HG03571 (cell line): ENCODE results near the gene POLR3B.

Experiments
- ATAC-seq: cut with Tn5 transposase; IDR thresholded peaks from one replicate; pipeline ENCODE4 v1.9.1; 2021; ENCODE audit not compliant: unreplicated experiment

The POLR3B gene

GRCh38 chr12:106412563-106412962 lies 55.0 kb downstream of the POLR3B start:
- ATAC-seq: no peak

- ATAC-seq: no peak
Measured at GRCh38 chr12:106415134-106415533, 57.6 kb downstream of the POLR3B start.

DNA sequence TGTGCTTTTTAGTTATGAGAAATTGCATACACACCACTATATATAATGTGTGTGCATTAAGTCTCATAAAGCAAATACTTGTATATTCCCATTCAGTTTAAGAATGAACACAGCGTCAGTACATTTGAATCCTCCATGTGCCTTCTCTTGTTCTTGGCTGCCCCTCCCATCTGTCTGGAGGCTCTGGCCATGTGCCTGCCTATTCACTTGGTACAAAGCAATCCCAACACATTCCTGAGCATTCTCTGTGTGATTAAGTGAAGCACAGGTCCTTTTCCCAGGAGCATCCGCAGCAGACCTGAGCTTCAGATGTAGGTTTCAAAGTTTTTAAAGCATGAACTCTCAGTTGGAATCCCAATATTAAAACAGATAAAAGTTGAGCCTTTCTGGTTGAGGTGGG lies 58.7 kb downstream of the POLR3B start:
- ATAC-seq: no peak

GRCh38 chr12:106417926-106418910 lies 60.7 kb downstream of the POLR3B start:
- no peak for ATAC-seq

DNA sequence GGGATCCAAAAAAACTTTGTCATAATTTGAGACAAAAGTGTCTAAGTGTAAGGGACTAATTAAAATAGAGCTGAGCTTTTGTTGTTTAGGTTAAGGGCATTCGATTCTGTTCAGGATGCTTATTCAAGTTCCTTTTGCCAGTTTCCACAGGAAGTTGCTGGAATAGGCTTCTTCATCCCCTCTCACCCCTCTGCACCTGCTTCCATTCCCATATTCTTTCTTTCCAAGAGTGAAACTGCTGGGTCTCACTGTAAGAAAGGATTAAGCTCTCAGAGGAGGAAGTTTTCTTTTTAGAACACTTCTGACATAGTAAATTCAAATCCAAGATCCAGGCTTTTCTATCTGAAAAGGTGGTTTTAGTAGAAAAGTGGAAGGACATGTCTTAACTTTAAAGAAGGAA lies 61.4 kb downstream of the POLR3B start:
- ATAC-seq: no peak

DNA sequence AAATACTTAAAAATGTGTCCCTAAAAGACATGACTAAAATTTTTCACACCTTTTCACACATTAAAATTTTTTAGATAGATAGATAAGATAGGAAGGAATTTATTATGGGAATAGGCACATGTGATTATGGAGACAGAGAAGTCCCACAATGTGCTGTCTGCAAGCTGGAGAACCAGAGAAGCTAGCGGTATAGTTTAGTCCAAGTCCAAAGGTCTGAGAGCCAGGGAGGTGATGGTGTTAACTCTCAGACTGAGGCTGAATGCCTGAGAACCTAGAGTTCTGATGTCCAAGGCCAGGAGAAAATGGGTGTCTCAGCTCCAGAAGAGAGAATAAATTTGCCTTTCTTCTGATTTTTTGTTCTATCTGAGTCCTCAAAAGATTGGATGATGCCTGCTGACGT lies 65.7 kb downstream of the POLR3B start:
- no peak for ATAC-seq

GRCh38 chr12:106425061-106425702 lies 67.6 kb downstream of the POLR3B start:
- no peak for ATAC-seq

DNA sequence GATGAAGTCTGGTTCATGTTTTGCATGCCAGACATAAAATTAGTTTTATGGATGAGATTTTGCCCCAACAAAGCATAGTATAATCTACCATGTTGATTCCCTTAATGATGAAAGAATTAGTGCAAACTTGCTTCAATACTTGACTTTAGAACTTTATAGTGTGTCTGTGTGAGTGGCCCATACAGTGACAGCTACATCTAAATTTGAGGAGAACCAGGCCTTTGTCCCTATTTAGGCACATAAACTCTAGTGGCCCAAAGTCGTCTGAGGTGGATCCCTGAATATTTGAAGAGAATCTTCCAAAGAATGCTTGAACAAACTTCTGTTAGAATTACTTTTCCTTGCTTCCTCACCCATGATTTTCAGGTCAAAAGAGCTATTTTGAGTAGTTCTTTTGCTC lies 70.4 kb downstream of the POLR3B start:
- ATAC-seq: no peak

GRCh38 chr12:106428384-106428783 lies 70.8 kb downstream of the POLR3B start:
- no peak for ATAC-seq

DNA sequence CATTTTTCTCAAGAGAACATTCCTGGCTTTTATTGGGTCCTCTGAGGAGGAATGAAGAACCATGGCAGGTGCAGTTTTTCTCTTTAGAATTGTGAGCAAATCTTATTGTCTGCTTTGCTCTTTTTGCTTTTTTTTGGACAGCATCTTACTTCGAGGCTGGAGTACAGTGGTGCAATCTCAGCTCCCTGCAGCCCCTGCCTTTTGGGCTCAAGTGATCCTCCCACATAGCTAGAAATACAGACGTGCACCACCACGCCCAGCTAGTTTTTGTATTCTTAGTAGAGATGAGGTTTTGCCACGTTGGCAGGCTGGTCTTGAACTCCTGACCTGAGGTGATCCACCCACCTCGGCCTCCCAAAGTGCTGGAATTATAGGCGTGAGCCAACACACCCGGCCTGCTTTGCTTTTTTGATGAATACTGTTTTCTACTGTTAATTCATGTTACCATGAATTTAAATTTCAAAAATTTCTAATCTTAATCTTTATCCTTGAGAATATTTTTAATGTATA lies 71.5 kb downstream of the POLR3B start:
- no peak for ATAC-seq

GRCh38 chr12:106429636-106430035 lies 72.1 kb downstream of the POLR3B start:
- no peak for ATAC-seq

- ATAC-seq: no peak
Measured at GRCh38 chr12:106431839-106432411, 74.4 kb downstream of the POLR3B start.

- no peak for ATAC-seq
Measured at GRCh38 chr12:106433055-106433454, 75.5 kb downstream of the POLR3B start.

- ATAC-seq: no peak
Measured at GRCh38 chr12:106434526-106434925, 77.0 kb downstream of the POLR3B start.

DNA sequence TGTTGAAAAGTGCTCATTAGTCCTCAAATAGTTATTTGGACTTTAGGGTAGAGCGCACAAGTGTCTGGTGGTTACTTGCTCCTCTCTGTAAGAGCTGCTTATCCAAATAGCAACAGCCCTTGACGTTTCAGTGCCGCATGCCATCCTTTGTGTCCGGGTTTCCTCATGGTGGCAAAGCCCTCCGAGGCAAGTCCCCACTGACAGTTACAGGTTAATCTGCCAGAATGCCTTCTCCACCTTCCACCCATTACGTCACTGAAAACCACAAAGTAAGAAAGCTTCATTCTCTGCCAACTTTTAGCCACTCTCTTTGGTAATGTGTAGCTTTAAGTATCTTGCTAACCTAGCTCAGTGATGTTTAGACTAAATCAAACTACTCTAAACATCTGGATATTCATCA lies 78.6 kb downstream of the POLR3B start:
- no peak for ATAC-seq

DNA sequence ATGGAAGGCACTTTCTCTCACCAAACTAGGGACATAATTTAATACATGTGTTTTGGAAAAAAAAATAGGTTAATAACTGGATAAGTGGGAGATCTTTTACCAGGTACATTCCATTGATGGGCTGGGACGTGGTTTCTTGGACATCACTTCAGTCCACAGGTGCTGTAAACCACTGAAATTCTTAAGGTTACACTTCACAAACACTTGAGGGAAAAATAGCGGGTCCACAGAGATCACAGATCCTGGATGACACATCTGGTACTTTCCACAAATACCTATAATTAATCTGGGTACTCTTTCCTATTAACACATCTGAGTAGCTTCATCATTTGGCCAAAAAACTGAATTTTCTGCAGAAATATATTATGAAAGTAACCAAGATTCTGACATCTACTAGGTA lies 85.0 kb downstream of the POLR3B start:
- no peak for ATAC-seq

DNA sequence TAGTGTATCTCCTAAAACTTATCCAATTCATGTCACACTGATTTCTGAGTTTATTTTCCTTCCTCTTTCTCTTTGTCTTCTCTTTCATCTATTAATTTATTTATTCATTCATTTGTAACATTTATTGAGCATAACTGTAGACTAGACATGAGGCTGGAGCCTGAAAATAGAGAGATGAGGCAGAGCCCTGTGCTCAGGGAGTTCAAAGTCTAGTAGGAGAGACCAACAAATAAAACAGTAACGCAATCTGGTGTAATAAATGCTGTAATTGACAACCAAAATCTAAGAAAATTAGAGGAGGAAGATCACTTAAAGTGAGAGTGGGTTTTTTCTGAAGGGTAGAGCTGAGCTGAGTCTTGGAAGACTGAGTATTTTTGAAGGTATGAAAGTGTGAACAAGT lies 87.5 kb downstream of the POLR3B start:
- ATAC-seq: no peak

DNA sequence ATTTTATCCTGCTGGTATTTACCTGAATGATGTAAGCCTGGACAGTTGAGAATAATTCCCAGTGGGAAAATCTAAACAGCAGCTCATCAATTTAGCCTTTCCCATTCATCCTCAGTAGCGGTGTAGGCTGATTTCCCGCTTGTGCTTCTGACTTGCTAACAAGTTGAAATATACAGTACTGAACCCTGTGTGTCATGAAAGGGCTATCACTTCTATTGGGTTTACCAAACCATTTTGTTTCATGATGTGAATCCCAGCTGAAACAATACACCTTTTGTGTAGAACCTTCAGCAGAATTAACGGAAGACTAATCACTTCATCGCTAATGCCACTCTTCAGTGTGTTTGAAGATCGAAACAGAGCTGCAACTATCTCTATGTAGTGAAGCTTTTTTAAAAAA lies 88.4 kb downstream of the POLR3B start:
- ATAC-seq: no peak

GRCh38 chr12:106446419-106447092 lies 89.0 kb downstream of the POLR3B start:
- no peak for ATAC-seq

GRCh38 chr12:106452309-106452708 lies 94.8 kb downstream of the POLR3B start:
- no peak for ATAC-seq

DNA sequence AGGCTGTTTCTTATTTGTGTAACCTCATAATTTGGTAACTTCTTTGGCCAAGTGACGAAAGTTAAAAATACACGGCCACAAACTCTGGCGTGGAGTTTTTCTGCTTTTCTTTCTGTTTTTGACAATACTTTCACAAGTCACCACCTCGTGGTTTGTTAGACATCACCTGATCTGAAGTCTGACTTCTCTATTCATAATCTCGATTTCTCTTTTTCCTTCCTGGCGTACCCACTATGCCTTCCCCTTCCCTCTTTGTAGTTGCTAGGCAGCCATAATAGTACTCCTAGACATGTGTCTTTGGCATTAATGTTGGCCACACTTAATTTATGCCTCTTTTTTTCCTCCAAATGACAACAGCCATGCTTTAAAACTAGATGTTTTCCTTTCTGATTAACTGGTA lies 97.6 kb downstream of the POLR3B start:
- no peak for ATAC-seq
